ENCODE data around the gene NFKB1.

The NFKB1 gene

DNA sequence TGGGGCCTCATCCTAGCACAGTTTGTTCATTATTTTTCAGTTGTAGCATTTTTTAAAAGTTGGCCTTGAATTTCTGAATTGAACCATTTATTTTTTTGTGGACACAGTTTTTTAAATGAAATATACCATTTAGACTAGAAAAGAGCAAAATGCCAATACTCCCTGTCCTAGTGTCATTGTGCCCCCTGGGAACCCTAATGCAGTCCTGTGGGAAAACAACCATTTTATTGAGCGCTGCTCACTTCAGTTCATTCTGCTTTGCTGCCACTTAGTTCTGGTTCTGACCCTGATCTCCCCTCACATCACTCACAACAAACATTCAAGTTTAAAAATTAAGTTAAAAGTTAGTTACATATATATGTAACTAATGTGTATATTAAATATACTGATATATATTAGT, 5.4 kb downstream of the NFKB1 start:
- Histone ChIP-seq H4K5ac (ENCODE audit: low read length) (no peak overlapping the region), H3K27me3 (ENCODE audit: insufficient read depth, low read length, poor library complexity) (no peaks in the 10 kb centered on the region), H3K9ac (ENCODE audit: low read length) (no peak overlapping the region), H3K27ac (ENCODE audit: low read depth, low read length) (no peak overlapping the region), H3K23ac (ENCODE audit: low read length) (no peak overlapping the region), H3K4ac (ENCODE audit: low read depth, low read length) (no peak overlapping the region), H4K8ac (ENCODE audit: low read depth, low read length) (no peak overlapping the region), H2BK120ac (ENCODE audit: low read depth, low read length) (no peak overlapping the region), H2BK15ac (replicated peaks; ENCODE audit: low read depth) (no peak overlapping the region), H3K79me1 (ENCODE audit: low read length) (no peaks in the 10 kb centered on the region), H3K4me2 (ENCODE audit: low read length) (no peak overlapping the region), H3K18ac (ENCODE audit: low read length) (no peak overlapping the region), H2BK5ac (ENCODE audit: low read length) (no peak overlapping the region), H3K56ac (ENCODE audit: low read length) (no peak overlapping the region), H3K4me1 (ENCODE audit: control insufficient read depth, low read depth, low read length) (no peaks in the 10 kb centered on the region), H3K4me3 (ENCODE audit: low read length) (no peak overlapping the region), H3K36me3 (ENCODE audit: control insufficient read depth, insufficient read depth, low read length) (no peaks in the 10 kb centered on the region), H2AK5ac (ENCODE audit: low read length) (no peak overlapping the region), H3K79me2 (ENCODE audit: control insufficient read depth, insufficient read depth, low read length) (no peaks in the 10 kb centered on the region)
- no CpG with 5 or more reads among the region's 1 CpG for WGBS (ENCODE audit: extremely low coverage, insufficient coverage, low lambda C conversion rate)
- DNase-seq, result no peak

- no peak overlapping the region for H3K4ac ChIP-seq (ENCODE audit: low read depth, low read length)
- no peak overlapping the region for H3K4me2 ChIP-seq (ENCODE audit: low read length)
- no peak overlapping the region for H4K8ac ChIP-seq (ENCODE audit: low read depth, low read length)
- H3K56ac ChIP-seq (ENCODE audit: low read length), result no peak overlapping the region
- H3K9ac ChIP-seq (ENCODE audit: low read length), result no peak overlapping the region
- H3K18ac ChIP-seq (ENCODE audit: low read length), result no peak overlapping the region
- no peak for DNase-seq
- no peak overlapping the region for H3K23ac ChIP-seq (ENCODE audit: low read length)
- no peaks in the 10 kb centered on the region for H3K79me2 ChIP-seq (ENCODE audit: control insufficient read depth, insufficient read depth, low read length)
- no peaks in the 10 kb centered on the region for H3K79me1 ChIP-seq (ENCODE audit: low read length)
- H2AK5ac ChIP-seq (ENCODE audit: low read length), result no peak overlapping the region
- no peak overlapping the region for H4K5ac ChIP-seq (ENCODE audit: low read length)
- H2BK120ac ChIP-seq (ENCODE audit: low read depth, low read length), result no peak overlapping the region
- no peak overlapping the region for H2BK15ac ChIP-seq (replicated peaks; ENCODE audit: low read depth)
- no peaks in the 10 kb centered on the region for H3K4me1 ChIP-seq (ENCODE audit: control insufficient read depth, low read depth, low read length)
- no peaks in the 10 kb centered on the region for H3K27me3 ChIP-seq (ENCODE audit: insufficient read depth, low read length, poor library complexity)
- H2BK5ac ChIP-seq (ENCODE audit: low read length), result no peak overlapping the region
- H3K36me3 ChIP-seq (ENCODE audit: control insufficient read depth, insufficient read depth, low read length), result no peaks in the 10 kb centered on the region
- WGBS (ENCODE audit: extremely low coverage, insufficient coverage, low lambda C conversion rate), result no CpG with 5 or more reads among the region's 5 CpGs
- H3K27ac ChIP-seq (ENCODE audit: low read depth, low read length), result no peak overlapping the region
- H3K4me3 ChIP-seq (ENCODE audit: low read length), result no peak overlapping the region
Observed at GRCh38 chr4:102511830-102512605, 10.9 kb downstream of the NFKB1 start.

DNA sequence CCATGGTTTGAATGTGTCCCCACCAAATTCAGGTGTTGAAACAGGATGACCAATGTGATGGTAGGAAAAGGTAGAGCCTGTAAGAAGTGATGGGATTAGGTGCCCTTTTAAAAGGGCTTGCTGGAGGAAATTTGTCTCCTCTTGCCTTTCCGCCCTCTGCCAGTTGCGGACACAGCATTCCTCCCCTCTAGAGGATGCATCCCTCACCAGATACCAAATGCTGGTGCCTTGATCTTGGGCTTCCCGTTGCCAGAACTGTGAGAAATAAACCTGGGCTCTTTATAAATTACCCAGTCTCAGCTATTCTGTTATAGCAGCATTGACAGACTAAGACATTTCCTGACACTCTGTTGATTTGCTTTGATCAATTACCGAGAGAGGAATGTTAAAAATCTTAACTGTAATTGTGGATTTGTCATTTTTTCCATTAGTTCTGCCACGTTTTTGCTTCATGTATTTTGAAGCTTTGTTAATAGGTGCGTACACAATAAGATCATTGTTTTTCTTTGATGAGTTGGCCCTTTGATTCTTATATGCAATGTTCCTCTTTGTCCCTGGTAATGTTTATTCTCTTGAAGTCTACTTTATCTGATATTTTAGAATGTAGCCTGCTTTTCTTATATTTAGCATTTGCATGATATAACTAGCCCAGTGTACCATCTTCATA, 13.3 kb downstream of the NFKB1 start:
- Histone ChIP-seq H4K5ac (ENCODE audit: low read length) (no peak overlapping the region), H2BK15ac (replicated peaks; ENCODE audit: low read depth) (no peak overlapping the region), H3K27me3 (ENCODE audit: insufficient read depth, low read length, poor library complexity) (no peaks in the 10 kb centered on the region), H3K4ac (ENCODE audit: low read depth, low read length) (no peak overlapping the region), H3K9ac (ENCODE audit: low read length) (no peak overlapping the region), H2BK5ac (ENCODE audit: low read length) (no peak overlapping the region), H4K8ac (ENCODE audit: low read depth, low read length) (no peak overlapping the region), H3K4me2 (ENCODE audit: low read length) (no peak overlapping the region), H3K4me1 (ENCODE audit: control insufficient read depth, low read depth, low read length) (no peaks in the 10 kb centered on the region), H3K79me1 (ENCODE audit: low read length) (no peaks in the 10 kb centered on the region), H3K18ac (ENCODE audit: low read length) (no peak overlapping the region), H3K23ac (ENCODE audit: low read length) (no peak overlapping the region), H3K79me2 (ENCODE audit: control insufficient read depth, insufficient read depth, low read length) (no peaks in the 10 kb centered on the region), H3K36me3 (ENCODE audit: control insufficient read depth, insufficient read depth, low read length) (no peaks in the 10 kb centered on the region), H3K56ac (ENCODE audit: low read length) (no peak overlapping the region), H3K27ac (ENCODE audit: low read depth, low read length) (no peak overlapping the region), H3K4me3 (ENCODE audit: low read length) (no peak overlapping the region), H2BK120ac (ENCODE audit: low read depth, low read length) (no peak overlapping the region), H2AK5ac (ENCODE audit: low read length) (no peak overlapping the region)
- WGBS (ENCODE audit: extremely low coverage, insufficient coverage, low lambda C conversion rate), result no CpG with 5 or more reads among the region's 6 CpGs
- no peak for DNase-seq

GRCh38 chr4:102517753-102518152, 16.6 kb downstream of the NFKB1 start:
- no peak overlapping the region for H4K5ac ChIP-seq (ENCODE audit: low read length)
- H3K27ac ChIP-seq (ENCODE audit: low read depth, low read length), result no peak overlapping the region
- H3K56ac ChIP-seq (ENCODE audit: low read length), result no peak overlapping the region
- no peak overlapping the region for H2BK15ac ChIP-seq (replicated peaks; ENCODE audit: low read depth)
- H3K36me3 ChIP-seq (ENCODE audit: control insufficient read depth, insufficient read depth, low read length), result no peaks in the 10 kb centered on the region
- H3K18ac ChIP-seq (ENCODE audit: low read length), result no peak overlapping the region
- no peak overlapping the region for H2AK5ac ChIP-seq (ENCODE audit: low read length)
- H3K23ac ChIP-seq (ENCODE audit: low read length), result no peak overlapping the region
- DNase-seq, result no peak
- no peak overlapping the region for H4K8ac ChIP-seq (ENCODE audit: low read depth, low read length)
- H2BK120ac ChIP-seq (ENCODE audit: low read depth, low read length), result no peak overlapping the region
- H3K9ac ChIP-seq (ENCODE audit: low read length), result no peak overlapping the region
- H3K4me3 ChIP-seq (ENCODE audit: low read length), result no peak overlapping the region
- no peaks in the 10 kb centered on the region for H3K4me1 ChIP-seq (ENCODE audit: control insufficient read depth, low read depth, low read length)
- H2BK5ac ChIP-seq (ENCODE audit: low read length), result no peak overlapping the region
- H3K79me2 ChIP-seq (ENCODE audit: control insufficient read depth, insufficient read depth, low read length), result no peaks in the 10 kb centered on the region
- no peak overlapping the region for H3K4me2 ChIP-seq (ENCODE audit: low read length)
- H3K27me3 ChIP-seq (ENCODE audit: insufficient read depth, low read length, poor library complexity), result no peaks in the 10 kb centered on the region
- H3K4ac ChIP-seq (ENCODE audit: low read depth, low read length), result no peak overlapping the region
- H3K79me1 ChIP-seq (ENCODE audit: low read length), result no peaks in the 10 kb centered on the region

DNA sequence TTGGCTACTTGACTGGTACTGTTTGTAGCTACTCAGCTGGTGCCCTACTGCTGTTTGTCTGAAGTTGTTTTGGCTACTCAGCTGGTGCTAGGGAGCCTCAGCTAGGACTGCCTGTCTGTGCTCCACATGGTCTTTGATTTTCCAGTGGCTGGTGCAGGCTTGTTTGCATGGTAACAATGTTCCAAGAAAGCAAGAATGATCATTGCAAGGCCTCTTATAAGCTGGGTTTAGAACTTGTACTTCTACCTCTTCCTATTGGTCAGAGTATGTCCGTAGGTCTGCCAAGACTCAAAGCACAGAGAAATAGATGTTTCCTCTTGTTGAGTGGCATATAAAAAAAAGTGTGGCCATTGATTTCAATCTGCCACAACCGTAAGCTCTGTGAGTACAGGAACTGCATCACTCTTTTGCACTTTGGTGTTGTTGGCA, 17.6 kb downstream of the NFKB1 start:
- no peak overlapping the region for H2AK5ac ChIP-seq (ENCODE audit: low read length)
- H3K27ac ChIP-seq (ENCODE audit: low read depth, low read length), result no peak overlapping the region
- H3K4me3 ChIP-seq (ENCODE audit: low read length), result no peak overlapping the region
- H3K23ac ChIP-seq (ENCODE audit: low read length), result no peak overlapping the region
- no peaks in the 10 kb centered on the region for H3K4me1 ChIP-seq (ENCODE audit: control insufficient read depth, low read depth, low read length)
- H2BK5ac ChIP-seq (ENCODE audit: low read length), result no peak overlapping the region
- H3K36me3 ChIP-seq (ENCODE audit: control insufficient read depth, insufficient read depth, low read length), result no peaks in the 10 kb centered on the region
- no peak overlapping the region for H4K8ac ChIP-seq (ENCODE audit: low read depth, low read length)
- no peak overlapping the region for H4K5ac ChIP-seq (ENCODE audit: low read length)
- no peak overlapping the region for H3K18ac ChIP-seq (ENCODE audit: low read length)
- no peak overlapping the region for H3K4ac ChIP-seq (ENCODE audit: low read depth, low read length)
- no CpG with 5 or more reads among the region's 2 CpGs for WGBS (ENCODE audit: extremely low coverage, insufficient coverage, low lambda C conversion rate)
- no peak overlapping the region for H3K9ac ChIP-seq (ENCODE audit: low read length)
- no peak for DNase-seq
- H3K4me2 ChIP-seq (ENCODE audit: low read length), result no peak overlapping the region
- H3K27me3 ChIP-seq (ENCODE audit: insufficient read depth, low read length, poor library complexity), result no peaks in the 10 kb centered on the region
- H3K56ac ChIP-seq (ENCODE audit: low read length), result no peak overlapping the region
- H3K79me2 ChIP-seq (ENCODE audit: control insufficient read depth, insufficient read depth, low read length), result no peaks in the 10 kb centered on the region
- no peaks in the 10 kb centered on the region for H3K79me1 ChIP-seq (ENCODE audit: low read length)
- H2BK15ac ChIP-seq (replicated peaks; ENCODE audit: low read depth), result no peak overlapping the region
- no peak overlapping the region for H2BK120ac ChIP-seq (ENCODE audit: low read depth, low read length)

Measured in mesendoderm (in vitro differentiated cells).